Breast epithelium (tissue), 4 donors: Measurements from ENCODE around the gene GLUD1. TPM values are rescaled to one million over a fixed set of nuclear protein-coding genes. Genes with fewer than 3 reads are reported as not detected.
A peak's percentile ranks its signal among the peaks of the same experiment; 100 is the strongest.
"Not testable (repeated sequence)": the region's sequence is repeated elsewhere in the genome, so short reads cannot be mapped to it uniquely, and the experiment has no call there.

Experiments
- DNase-seq, 2 donors: peaks; one replicate each; pipeline ENCODE4 v3.0.0-alpha.2; 2019; ENCODE audit warnings: low spot score in 2 of 2
- H3K27ac ChIP-seq, 2 donors: fragments of 200-600 bp; sonication (generic) in 1 of 2; one replicate each; pipeline ENCODE4 v1.5.1; 2016 to 2019; ENCODE audit warnings: mild to moderate bottlenecking in 1 of 2
- H3K27me3 ChIP-seq, 2 donors: fragments of 200-600 bp; sonication (generic) in 1 of 2; one replicate each; pipeline versions ENCODE4 v1.5.1 to v1.6.0; 2017 to 2019; ENCODE audit warnings: control low read depth in 1 of 2, mild to moderate bottlenecking in 1 of 2
- H3K36me3 ChIP-seq: fragments of 200-600 bp; one replicate; pipeline ENCODE4 v1.5.1; 2019
- H3K4me1 ChIP-seq, 2 donors: fragments of 200-600 bp; sonication (generic); one replicate each; pipeline ENCODE4 v1.5.1; 2016 to 2019; ENCODE audit warnings: control low read depth in 1 of 2
- H3K4me3 ChIP-seq, 3 donors: fragments of 200-600 bp; sonication (generic); 1 replicate in 2 of 3; 2 replicates in 1 of 3; pipeline ENCODE4 v1.5.1; 2016 to 2019; ENCODE audit warnings: mild to moderate bottlenecking in 3 of 3, moderate library complexity in 2 of 3
- H3K9me3 ChIP-seq, 2 donors: fragments of 200-600 bp; sonication (generic) in 1 of 2; one replicate each; pipeline ENCODE4 v1.5.1; 2016 to 2019; ENCODE audit warnings: control low read depth in 1 of 2
- POLR2A ChIP-seq: fragments of 450-650 bp; IDR thresholded peaks from one replicate; pipeline ENCODE4 v1.6.1; 2016; ENCODE audit warnings: antibody characterized with exemption, mild to moderate bottlenecking, moderate library complexity
- POLR2AphosphoS5 ChIP-seq, 3 donors: sonication (generic); formaldehyde crosslinking; IDR thresholded peaks; one replicate each; pipeline ENCODE4 v1.6.1; 2017; ENCODE audit warnings: antibody characterized with exemption in 3 of 3
- intact Hi-C: fragments of 100-400 bp; cut with DNase I; formaldehyde crosslinking; loops from one replicate; pipeline ENCODE4 v1.15.1; 2023; ENCODE audit warnings: low total_unique reads
- total RNA-seq, 3 donors: library from RNA; depleted of rRNA; stranded (reverse); fragments of >200 nt; gene quantifications; one replicate each; pipeline ENCODE4 v1.1.0, GENCODE V29; 2016
- TF ChIP-seq, protein P1 (sequence below), 3 donors: fragments of 450-650 bp; IDR thresholded peaks; one replicate each; pipeline ENCODE4 v1.5.1; 2016 to 2017; ENCODE audit warnings: antibody characterized with exemption in 3 of 3, mild to moderate bottlenecking in 3 of 3, moderate library complexity in 3 of 3

GLUD1 gene
- total RNA-seq, 3 donors from 2014 or later: 171 to 210 (median 174) TPM

DNA sequence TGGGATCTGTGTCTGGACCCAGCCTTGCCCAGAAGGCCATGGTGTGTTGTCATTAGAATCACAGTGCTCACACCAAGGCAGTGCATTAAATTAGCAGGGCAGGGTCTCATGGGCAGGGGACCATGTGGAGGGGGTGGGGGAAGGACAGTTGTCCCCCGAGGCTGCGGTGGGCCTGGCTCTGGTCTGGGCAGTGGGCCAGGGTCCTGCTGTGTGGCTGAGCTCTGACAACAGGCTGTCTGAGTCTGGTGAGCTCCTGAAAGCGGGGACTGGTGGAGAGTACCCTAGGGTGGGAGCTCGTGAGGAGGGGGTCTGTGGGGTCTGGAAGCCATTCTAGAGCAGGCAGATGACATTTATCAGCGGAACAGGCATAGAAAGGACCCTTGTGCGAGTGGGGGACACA lies 76.5 kb downstream of the GLUD1 start:
- DNase-seq, intact Hi-C loops: not testable (repeated sequence)
- H3K27ac ChIP-seq: peak overlapping the region; percentile 60 to 81

DNA sequence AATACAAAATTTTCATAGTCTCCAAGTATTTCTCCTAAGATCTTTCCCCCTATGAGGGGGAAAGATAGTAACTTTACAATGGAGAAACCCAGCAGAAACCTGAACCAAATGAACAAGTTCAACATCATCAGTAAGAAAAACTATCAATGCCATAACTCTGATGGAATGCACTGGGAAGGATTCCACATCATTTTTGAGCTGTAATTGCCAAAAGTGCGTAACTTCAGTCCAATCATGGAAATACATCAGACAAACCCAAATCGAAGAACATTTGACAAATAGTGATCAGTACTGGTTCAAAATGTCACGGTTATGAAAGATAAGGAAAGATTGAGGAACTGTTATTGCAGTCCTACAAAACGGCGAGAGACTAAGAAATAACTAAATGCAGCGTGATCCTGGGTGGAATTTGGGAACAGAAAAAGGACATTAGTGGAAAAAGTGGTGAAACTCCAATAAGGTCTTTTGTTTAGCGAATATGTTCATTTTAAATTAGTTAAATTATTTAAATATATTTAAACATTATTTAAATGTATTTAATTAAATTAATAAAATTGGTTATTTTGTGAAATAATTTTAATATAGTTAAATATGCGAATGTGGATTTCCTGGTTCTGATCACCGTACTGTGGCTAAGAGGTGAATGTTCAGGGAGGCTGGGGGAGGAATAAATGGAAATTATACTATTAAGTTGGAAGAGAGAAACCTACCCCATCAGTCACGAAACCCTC lies 79.5 kb downstream of the GLUD1 start:
- H3K9me3 ChIP-seq, H3K4me3 ChIP-seq, H3K36me3 ChIP-seq, H3K27ac ChIP-seq, DNase-seq, H3K4me1 ChIP-seq, H3K27me3 ChIP-seq, intact Hi-C loops: not testable (repeated sequence)

More for the DNA sequence above, 76.5 kb downstream of the GLUD1 start:
- not testable (repeated sequence) for H3K9me3 ChIP-seq, H3K27me3 ChIP-seq, H3K4me3 ChIP-seq, H3K36me3 ChIP-seq, H3K4me1 ChIP-seq

GRCh38 chr10:87013528-87013927 lies 81.1 kb downstream of the GLUD1 start:
- H3K9me3 ChIP-seq, H3K27me3 ChIP-seq, H3K4me1 ChIP-seq, H3K27ac ChIP-seq, intact Hi-C loops, H3K36me3 ChIP-seq, H3K4me3 ChIP-seq, DNase-seq: not testable (repeated sequence)

DNA sequence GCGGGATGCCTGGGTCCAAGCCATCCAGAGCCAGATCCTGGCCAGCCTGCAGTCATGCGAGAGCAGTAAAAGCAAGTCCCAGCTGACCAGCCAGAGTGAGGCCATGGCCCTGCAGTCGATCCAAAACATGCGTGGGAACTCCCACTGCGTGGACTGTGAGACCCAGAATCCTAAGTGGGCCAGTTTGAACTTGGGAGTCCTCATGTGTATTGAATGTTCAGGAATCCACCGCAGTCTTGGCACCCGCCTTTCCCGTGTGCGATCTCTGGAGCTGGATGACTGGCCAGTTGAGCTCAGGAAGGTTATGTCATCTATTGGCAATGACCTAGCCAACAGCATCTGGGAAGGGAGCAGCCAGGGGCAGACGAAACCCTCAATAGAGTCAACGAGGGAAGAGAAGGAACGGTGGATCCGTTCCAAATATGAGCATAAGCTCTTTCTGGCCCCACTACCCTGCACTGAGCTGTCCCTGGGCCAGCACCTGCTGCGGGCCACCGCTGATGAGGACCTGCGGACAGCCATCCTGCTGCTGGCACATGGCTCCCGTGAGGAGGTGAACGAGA lies 85.4 kb downstream of the GLUD1 start:
- H3K36me3 ChIP-seq, H3K27me3 ChIP-seq, H3K27ac ChIP-seq, intact Hi-C loops, H3K4me1 ChIP-seq, H3K4me3 ChIP-seq, DNase-seq, H3K9me3 ChIP-seq: not testable (repeated sequence)

- H3K9me3 ChIP-seq, H3K27me3 ChIP-seq, H3K27ac ChIP-seq, H3K4me1 ChIP-seq, H3K4me3 ChIP-seq, intact Hi-C loops, DNase-seq, H3K36me3 ChIP-seq: not testable (repeated sequence)
Observed at GRCh38 chr10:87008303-87008702, 86.3 kb downstream of the GLUD1 start.

DNA sequence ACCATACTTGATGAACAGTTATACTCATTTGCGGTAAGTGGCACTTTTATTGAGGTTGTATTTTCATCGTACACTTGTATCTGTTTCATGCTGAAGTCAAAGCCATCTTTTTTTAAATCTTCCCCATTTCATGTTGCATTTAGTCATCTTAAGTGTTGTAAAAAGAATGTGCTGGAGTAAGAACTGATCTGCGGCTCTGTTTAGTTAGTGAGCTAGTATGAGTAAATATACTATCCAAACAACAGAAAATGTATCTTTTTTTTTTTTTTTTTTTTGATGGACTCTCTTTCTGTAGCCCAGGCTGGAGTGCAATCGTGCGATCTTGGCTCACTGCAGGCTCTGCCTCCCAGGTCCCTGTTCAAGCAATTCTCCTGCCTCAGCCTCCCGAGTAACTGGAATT lies 87.0 kb downstream of the GLUD1 start:
- H3K9me3 ChIP-seq, intact Hi-C loops, H3K27me3 ChIP-seq, H3K36me3 ChIP-seq, DNase-seq, H3K4me3 ChIP-seq, H3K4me1 ChIP-seq, H3K27ac ChIP-seq: not testable (repeated sequence)

DNA sequence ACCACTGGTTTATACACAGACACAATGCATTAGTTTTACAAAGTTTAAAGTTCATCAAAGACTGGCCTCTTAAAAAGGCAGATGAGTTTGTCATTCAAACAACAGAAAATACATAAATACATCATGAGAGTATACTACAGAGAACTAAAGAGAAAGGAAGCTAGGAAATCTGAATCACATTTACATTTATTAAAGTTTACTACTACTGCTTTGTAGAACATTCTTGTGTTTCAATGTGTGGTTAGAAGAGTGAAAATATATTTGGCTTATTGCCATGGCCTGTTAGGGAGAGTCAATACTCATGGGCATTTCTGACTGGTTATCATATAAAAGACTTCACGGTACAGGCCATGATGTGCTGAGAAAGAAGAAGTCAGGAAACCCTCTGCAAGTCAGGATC lies 87.5 kb downstream of the GLUD1 start:
- H3K36me3 ChIP-seq, intact Hi-C loops, H3K27me3 ChIP-seq: not testable (repeated sequence)

GRCh38 chr10:87000491-87000890 lies 94.2 kb downstream of the GLUD1 start:
- Histone ChIP-seq H3K27ac (no peak overlapping the region), H3K9me3 (no peaks in the 10 kb centered on the region), H3K36me3 (no peaks in the 10 kb centered on the region)

More for the DNA sequence above, 87.5 kb downstream of the GLUD1 start:
- not testable (repeated sequence) for DNase-seq, H3K9me3 ChIP-seq, H3K27ac ChIP-seq, H3K4me1 ChIP-seq, H3K4me3 ChIP-seq

More at GRCh38 chr10:87000491-87000890, 94.2 kb downstream of the GLUD1 start:
- Histone ChIP-seq H3K27me3 (no peaks in the 10 kb centered on the region), H3K4me1 (no peaks in the 10 kb centered on the region), H3K4me3 (no peak overlapping the region)
- intact Hi-C loops: no loop called here
- no peak for TF ChIP-seq POLR2AphosphoS5 (IDR thresholded peaks at IDR 0.05)
- TF ChIP-seq, protein P1, sequence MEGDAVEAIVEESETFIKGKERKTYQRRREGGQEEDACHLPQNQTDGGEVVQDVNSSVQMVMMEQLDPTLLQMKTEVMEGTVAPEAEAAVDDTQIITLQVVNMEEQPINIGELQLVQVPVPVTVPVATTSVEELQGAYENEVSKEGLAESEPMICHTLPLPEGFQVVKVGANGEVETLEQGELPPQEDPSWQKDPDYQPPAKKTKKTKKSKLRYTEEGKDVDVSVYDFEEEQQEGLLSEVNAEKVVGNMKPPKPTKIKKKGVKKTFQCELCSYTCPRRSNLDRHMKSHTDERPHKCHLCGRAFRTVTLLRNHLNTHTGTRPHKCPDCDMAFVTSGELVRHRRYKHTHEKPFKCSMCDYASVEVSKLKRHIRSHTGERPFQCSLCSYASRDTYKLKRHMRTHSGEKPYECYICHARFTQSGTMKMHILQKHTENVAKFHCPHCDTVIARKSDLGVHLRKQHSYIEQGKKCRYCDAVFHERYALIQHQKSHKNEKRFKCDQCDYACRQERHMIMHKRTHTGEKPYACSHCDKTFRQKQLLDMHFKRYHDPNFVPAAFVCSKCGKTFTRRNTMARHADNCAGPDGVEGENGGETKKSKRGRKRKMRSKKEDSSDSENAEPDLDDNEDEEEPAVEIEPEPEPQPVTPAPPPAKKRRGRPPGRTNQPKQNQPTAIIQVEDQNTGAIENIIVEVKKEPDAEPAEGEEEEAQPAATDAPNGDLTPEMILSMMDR (IDR thresholded peaks at IDR 0.05): no peak
- TF ChIP-seq POLR2A: no peak
- no peak for DNase-seq

Other genes with a start within 250 kb of the GLUD1 start
- 10 to 100 TPM; 23.0 to 60.3 (median 32.6) TPM for gene MMRN2, start 137.2 kb downstream of the GLUD1 start, total RNA-seq
- gene SNCG, start 136.2 kb downstream of the GLUD1 start, total RNA-seq: 100 to 1,000 TPM in 1 of 3 donors, 10 to 100 TPM in 2; 52.1 to 255 (median 53.7) TPM
- gene ADIRF, start 126.4 kb downstream of the GLUD1 start, total RNA-seq: 1,000 to 10,000 TPM in 1 of 3 donors, 100 to 1,000 TPM in 2; 204 to 1,074 (median 288) TPM
- gene FAM25A, start 74.5 kb downstream of the GLUD1 start, total RNA-seq: not detected
- 10 to 100 TPM; 35.1 to 36.7 (median 35.7) TPM for gene SHLD2, start 363 bp upstream of the GLUD1 start, total RNA-seq
- gene NUTM2A, start 130.6 kb upstream of the GLUD1 start, total RNA-seq: 1 to 10 TPM in 2 of 3 donors, under 1 TPM in 1; 0.98 to 2.9 (median 1.3) TPM